Adipocyte (in vitro differentiated cells): ENCODE measurements around the gene STK4.
"Not testable (repeated sequence)": the region's sequence is repeated elsewhere in the genome, so short reads cannot be mapped to it uniquely, and the experiment has no call there.

Experiments used
- DNase-seq: peaks from one replicate; pipeline ENCODE4 v3.0.0-alpha.2; 2015; ENCODE audit warnings: low read depth
- H3K27me3 ChIP-seq: replicated peaks from 2 replicates; pipeline ENCODE4 v1.7.0; 2013; ENCODE audit warnings: mild to moderate bottlenecking, low read length, moderate library complexity; ENCODE audit not compliant: control insufficient read depth, insufficient read depth
- H3K36me3 ChIP-seq: 2 replicates; pipeline ENCODE4 v1.7.0; 2013; ENCODE audit warnings: low read length, mild to moderate bottlenecking, moderate library complexity; ENCODE audit not compliant: control insufficient read depth, insufficient read depth, severe bottlenecking
- H3K4me1 ChIP-seq: 2 replicates; pipeline ENCODE4 v1.7.0; 2013; ENCODE audit warnings: mild to moderate bottlenecking, low read length, moderate library complexity; ENCODE audit not compliant: control insufficient read depth, insufficient read depth
- H3K4me3 ChIP-seq: 2 replicates; pipeline ENCODE4 v1.7.0; 2013; ENCODE audit warnings: mild to moderate bottlenecking, low read length, moderate library complexity
- H3K9ac ChIP-seq: 2 replicates; pipeline ENCODE4 v1.7.0; 2013; ENCODE audit warnings: mild to moderate bottlenecking, low read length, moderate library complexity
- H3K9me3 ChIP-seq: 2 replicates; pipeline ENCODE4 v1.7.0; 2013; ENCODE audit warnings: mild to moderate bottlenecking, low read length, moderate library complexity; ENCODE audit not compliant: control insufficient read depth

Gene STK4

GRCh38 chr20:45059022-45059728, 92.9 kb downstream of the STK4 start:
- Histone ChIP-seq H3K9me3 (no peaks in the 10 kb centered on the region), H3K4me3 (no peak overlapping the region), H3K4me1 (no peaks in the 10 kb centered on the region), H3K36me3 (peaks cover 8% of the 10 kb centered on the region), H3K9ac (no peak overlapping the region), H3K27me3 (no peaks in the 10 kb centered on the region)
- DNase-seq: no peak

- Histone ChIP-seq H3K4me3 (no peak overlapping the region), H3K4me1 (peaks cover 4% of the 10 kb centered on the region), H3K9ac (no peak overlapping the region), H3K36me3 (peaks cover 8% of the 10 kb centered on the region), H3K27me3 (no peaks in the 10 kb centered on the region), H3K9me3 (no peaks in the 10 kb centered on the region)
- no peak for DNase-seq
These were observed 94.0 kb downstream of the STK4 start for GRCh38 chr20:45060294-45060693.

GRCh38 chr20:45061244-45061643, 94.9 kb downstream of the STK4 start:
- DNase-seq: peak; percentile 80
- H3K36me3 ChIP-seq: peaks cover 8% of the 10 kb centered on the region

GRCh38 chr20:45063107-45063506, 96.8 kb downstream of the STK4 start:
- H3K4me1 ChIP-seq: peaks cover 21% of the 10 kb centered on the region
- not testable (repeated sequence) for DNase-seq, H3K9me3 ChIP-seq, H3K27me3 ChIP-seq, H3K36me3 ChIP-seq, H3K4me3 ChIP-seq, H3K9ac ChIP-seq

More at GRCh38 chr20:45061244-45061643, 94.9 kb downstream of the STK4 start:
- no peaks in the 10 kb centered on the region for H3K27me3 ChIP-seq
- peaks cover 6% of the 10 kb centered on the region for H3K4me1 ChIP-seq
- no peak overlapping the region for H3K4me3 ChIP-seq
- no peak overlapping the region for H3K9ac ChIP-seq
- H3K9me3 ChIP-seq: no peaks in the 10 kb centered on the region

- no peak for DNase-seq
- Histone ChIP-seq H3K36me3 (no peaks in the 10 kb centered on the region), H3K4me1 (peaks cover 21% of the 10 kb centered on the region), H3K9me3 (no peaks in the 10 kb centered on the region), H3K4me3 (no peak overlapping the region), H3K9ac (no peak overlapping the region), H3K27me3 (no peaks in the 10 kb centered on the region)
These were observed 98.5 kb downstream of the STK4 start for GRCh38 chr20:45064812-45065211.

- H3K36me3 ChIP-seq: no peaks in the 10 kb centered on the region
- DNase-seq: no peak
- H3K27me3 ChIP-seq: no peaks in the 10 kb centered on the region
These were observed 100.1 kb downstream of the STK4 start for GRCh38 chr20:45066372-45066771.

GRCh38 chr20:45067087-45067486, 100.8 kb downstream of the STK4 start:
- DNase-seq: no peak
- no peaks in the 10 kb centered on the region for H3K9me3 ChIP-seq
- H3K4me3 ChIP-seq: no peak overlapping the region
- no peak overlapping the region for H3K9ac ChIP-seq
- H3K36me3 ChIP-seq: no peaks in the 10 kb centered on the region
- H3K27me3 ChIP-seq: no peaks in the 10 kb centered on the region
- peaks cover 27% of the 10 kb centered on the region for H3K4me1 ChIP-seq

More at GRCh38 chr20:45066372-45066771, 100.1 kb downstream of the STK4 start:
- H3K9ac ChIP-seq: no peak overlapping the region
- H3K4me3 ChIP-seq: no peak overlapping the region
- peaks cover 25% of the 10 kb centered on the region for H3K4me1 ChIP-seq
- no peaks in the 10 kb centered on the region for H3K9me3 ChIP-seq

- H3K4me3 ChIP-seq: no peak overlapping the region
- H3K27me3 ChIP-seq: no peaks in the 10 kb centered on the region
These were observed 101.2 kb downstream of the STK4 start for GRCh38 chr20:45067558-45067957.

GRCh38 chr20:45069261-45069660, 102.9 kb downstream of the STK4 start:
- H3K4me3 ChIP-seq: no peak overlapping the region
- no peaks in the 10 kb centered on the region for H3K9me3 ChIP-seq
- no peak for DNase-seq
- H3K36me3 ChIP-seq: no peaks in the 10 kb centered on the region
- H3K9ac ChIP-seq: no peak overlapping the region
- no peaks in the 10 kb centered on the region for H3K27me3 ChIP-seq
- H3K4me1 ChIP-seq: peaks cover 27% of the 10 kb centered on the region

More at GRCh38 chr20:45067558-45067957, 101.2 kb downstream of the STK4 start:
- Histone ChIP-seq H3K4me1 (peaks cover 27% of the 10 kb centered on the region), H3K9ac (no peak overlapping the region), H3K9me3 (no peaks in the 10 kb centered on the region), H3K36me3 (no peaks in the 10 kb centered on the region)
- no peak for DNase-seq

GRCh38 chr20:45070932-45071632, 104.8 kb downstream of the STK4 start:
- peak; percentile 51 for DNase-seq
- Histone ChIP-seq H3K9ac (no peak overlapping the region), H3K36me3 (peaks cover 10% of the 10 kb centered on the region), H3K4me3 (no peak overlapping the region), H3K27me3 (no peaks in the 10 kb centered on the region), H3K9me3 (no peaks in the 10 kb centered on the region), H3K4me1 (peaks cover 22% of the 10 kb centered on the region)

GRCh38 chr20:45072066-45072465, 105.8 kb downstream of the STK4 start:
- Histone ChIP-seq H3K9ac (no peak overlapping the region), H3K36me3 (peaks cover 16% of the 10 kb centered on the region), H3K9me3 (no peaks in the 10 kb centered on the region), H3K4me3 (no peak overlapping the region), H3K4me1 (peaks cover 12% of the 10 kb centered on the region), H3K27me3 (no peaks in the 10 kb centered on the region)
- DNase-seq: no peak
